ENCODE results near the gene MMP20.

The MMP20 gene

DNA sequence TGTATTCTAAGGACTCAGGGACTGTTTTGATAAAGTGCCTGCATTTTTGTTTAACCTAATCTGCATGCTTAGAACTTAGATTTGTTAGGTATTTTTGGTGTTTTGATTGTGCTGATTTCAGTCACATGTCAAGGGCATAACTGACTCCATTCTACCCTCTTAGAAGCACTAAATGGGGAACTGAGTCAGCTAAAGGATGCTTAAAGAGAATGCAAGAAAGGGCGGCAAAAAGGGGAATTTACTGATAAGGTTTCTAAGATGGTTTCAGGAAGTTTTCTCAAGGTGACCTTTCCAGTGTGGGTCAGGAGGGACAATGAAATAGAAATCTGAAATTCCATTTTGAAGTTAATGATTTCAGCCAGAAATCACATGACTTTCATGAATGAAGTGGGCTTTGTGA lies 43.0 kb downstream of the MMP20 start:
- Mint-ChIP-seq H3K4me1 (peaks cover 7% of the 10 kb centered on the region), H3K4me3 (no peak overlapping the region), H3K27me3 (no peaks in the 10 kb centered on the region), H3K36me3 (ENCODE audit: insufficient read depth) (no peaks in the 10 kb centered on the region), H3K27ac (ENCODE audit: low read depth) (no peak overlapping the region), H3K9me3 (no peaks in the 10 kb centered on the region)
- no peak for ATAC-seq (replicated peaks; ENCODE audit: extremely low read depth, poor library complexity, severe bottlenecking)
- no peak for DNase-seq (ENCODE audit: low spot score in 2 of 2)

DNA sequence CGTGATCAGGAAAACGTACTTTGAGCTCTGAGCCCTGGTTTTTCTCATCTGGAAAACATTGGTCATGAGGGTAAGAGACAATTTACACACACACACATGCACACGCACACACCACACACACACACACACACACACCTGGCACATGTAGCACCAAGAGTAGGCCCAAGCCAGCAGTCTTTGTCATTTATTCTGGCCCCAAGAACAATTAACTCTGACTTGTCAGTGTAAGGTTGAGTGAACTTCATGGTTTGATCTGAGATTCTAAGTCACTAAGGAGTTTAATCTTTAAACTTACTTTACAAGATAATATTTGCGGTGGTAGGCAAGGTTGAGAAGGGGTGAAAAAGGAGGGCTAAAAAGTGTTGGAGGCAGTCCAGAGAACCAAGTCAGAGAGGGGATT lies 44.1 kb downstream of the MMP20 start:
- DNase-seq (ENCODE audit: low spot score in 2 of 2) (no peak), ATAC-seq (replicated peaks; ENCODE audit: extremely low read depth, poor library complexity, severe bottlenecking) (no peak)
- Mint-ChIP-seq H3K36me3 (ENCODE audit: insufficient read depth) (no peaks in the 10 kb centered on the region), H3K27me3 (no peaks in the 10 kb centered on the region), H3K4me1 (peaks cover 15% of the 10 kb centered on the region), H3K9me3 (no peaks in the 10 kb centered on the region), H3K4me3 (no peak overlapping the region), H3K27ac (ENCODE audit: low read depth) (no peak overlapping the region)

- Mint-ChIP-seq H3K36me3 (ENCODE audit: insufficient read depth) (no peaks in the 10 kb centered on the region), H3K9me3 (no peaks in the 10 kb centered on the region), H3K27ac (ENCODE audit: low read depth) (no peak overlapping the region), H3K4me3 (no peak overlapping the region), H3K27me3 (no peaks in the 10 kb centered on the region), H3K4me1 (peaks cover 20% of the 10 kb centered on the region)
- ATAC-seq (replicated peaks; ENCODE audit: extremely low read depth, poor library complexity, severe bottlenecking) (no peak), DNase-seq (ENCODE audit: low spot score in 2 of 2) (no peak)
Measured at GRCh38 chr11:102580185-102580951, 44.8 kb downstream of the MMP20 start.

DNA sequence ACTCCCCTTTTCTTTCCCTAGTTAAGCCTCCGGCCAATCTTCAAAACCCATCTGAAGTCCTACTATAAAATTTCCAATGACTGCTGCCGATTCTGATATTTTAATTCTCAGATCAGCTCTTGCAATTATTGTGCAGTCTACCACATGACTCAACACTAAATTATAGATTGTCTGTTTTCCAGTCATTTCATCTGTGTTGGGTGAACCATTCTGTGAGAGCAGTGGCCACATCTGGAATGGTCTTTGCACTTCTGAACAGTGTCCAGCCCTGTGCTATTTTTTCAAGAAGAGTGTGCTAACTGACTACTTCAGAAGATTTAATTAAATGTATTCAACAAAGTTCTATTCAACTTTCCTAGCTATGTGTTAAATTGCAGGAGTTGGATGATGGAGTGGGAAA lies 47.4 kb downstream of the MMP20 start:
- Mint-ChIP-seq H3K4me1 (peaks cover 20% of the 10 kb centered on the region), H3K27ac (ENCODE audit: low read depth) (no peak overlapping the region), H3K36me3 (ENCODE audit: insufficient read depth) (no peaks in the 10 kb centered on the region), H3K9me3 (no peaks in the 10 kb centered on the region), H3K4me3 (no peak overlapping the region), H3K27me3 (no peaks in the 10 kb centered on the region)
- DNase-seq (ENCODE audit: low spot score in 2 of 2) (no peak), ATAC-seq (replicated peaks; ENCODE audit: extremely low read depth, poor library complexity, severe bottlenecking) (no peak)

DNA sequence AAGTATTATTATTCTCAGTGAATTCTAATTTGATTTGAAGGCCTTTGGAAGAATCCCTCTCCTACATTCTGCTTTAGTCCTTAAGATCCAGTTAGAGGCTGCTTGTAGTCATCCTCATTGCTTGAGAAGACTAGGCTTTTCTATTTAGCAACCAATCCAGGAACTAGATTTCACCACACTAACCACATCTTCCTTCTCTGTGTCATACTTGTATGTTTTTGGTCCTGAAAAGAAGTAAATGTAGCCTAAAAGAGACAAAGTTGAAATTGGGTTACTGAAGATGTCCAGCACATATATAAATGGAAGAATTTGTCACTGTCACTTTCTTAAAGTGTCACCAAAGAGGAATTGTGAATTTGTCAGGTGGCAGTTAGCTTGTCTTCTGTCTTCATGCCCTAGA lies 48.0 kb downstream of the MMP20 start:
- no peak overlapping the region for H3K27ac Mint-ChIP-seq (ENCODE audit: low read depth)
- H3K36me3 Mint-ChIP-seq (ENCODE audit: insufficient read depth), result no peaks in the 10 kb centered on the region
- DNase-seq (ENCODE audit: low spot score in 2 of 2) (no peak), ATAC-seq (replicated peaks; ENCODE audit: extremely low read depth, poor library complexity, severe bottlenecking) (no peak)
- no peaks in the 10 kb centered on the region for H3K27me3 Mint-ChIP-seq
- H3K9me3 Mint-ChIP-seq, result no peaks in the 10 kb centered on the region
- H3K4me3 Mint-ChIP-seq, result no peak overlapping the region
- peaks cover 20% of the 10 kb centered on the region for H3K4me1 Mint-ChIP-seq

DNA sequence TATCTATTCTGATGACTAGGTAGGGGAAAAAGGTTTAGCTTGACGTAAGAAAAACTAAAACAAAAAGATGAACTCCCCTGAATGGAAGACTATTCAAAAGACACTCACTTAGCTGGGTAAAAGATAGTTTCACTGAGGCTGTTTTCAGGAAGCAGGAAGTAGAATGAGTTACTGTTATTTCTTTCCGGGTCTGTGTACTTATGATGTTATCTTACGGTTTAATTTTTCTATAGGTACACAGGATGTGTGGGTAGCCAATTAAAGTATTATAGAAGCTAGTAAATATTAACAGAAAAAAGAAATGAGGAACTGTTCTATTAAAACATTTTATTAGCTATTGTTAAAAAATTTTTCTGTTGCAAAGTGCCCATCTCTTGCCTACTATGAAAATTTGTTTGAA lies 48.8 kb downstream of the MMP20 start:
- Mint-ChIP-seq H3K36me3 (ENCODE audit: insufficient read depth) (no peaks in the 10 kb centered on the region), H3K27ac (ENCODE audit: low read depth) (no peak overlapping the region), H3K4me1 (peaks cover 20% of the 10 kb centered on the region), H3K4me3 (no peak overlapping the region), H3K9me3 (no peaks in the 10 kb centered on the region), H3K27me3 (no peaks in the 10 kb centered on the region)
- DNase-seq (ENCODE audit: low spot score in 2 of 2), result no peak
- no peak for ATAC-seq (replicated peaks; ENCODE audit: extremely low read depth, poor library complexity, severe bottlenecking)

GRCh38 chr11:102575012-102575411 lies 50.1 kb downstream of the MMP20 start:
- Mint-ChIP-seq H3K36me3 (ENCODE audit: insufficient read depth) (no peaks in the 10 kb centered on the region), H3K27ac (ENCODE audit: low read depth) (no peak overlapping the region), H3K4me1 (peaks cover 20% of the 10 kb centered on the region), H3K9me3 (no peaks in the 10 kb centered on the region), H3K27me3 (no peaks in the 10 kb centered on the region), H3K4me3 (no peak overlapping the region)
- DNase-seq (ENCODE audit: low spot score in 2 of 2) (no peak), ATAC-seq (replicated peaks; ENCODE audit: extremely low read depth, poor library complexity, severe bottlenecking) (no peak)

- ATAC-seq (replicated peaks; ENCODE audit: extremely low read depth, poor library complexity, severe bottlenecking) (no peak), DNase-seq (ENCODE audit: low spot score in 2 of 2) (no peak)
- no peak overlapping the region for H3K4me3 Mint-ChIP-seq
- peaks cover 20% of the 10 kb centered on the region for H3K4me1 Mint-ChIP-seq
- no peaks in the 10 kb centered on the region for H3K36me3 Mint-ChIP-seq (ENCODE audit: insufficient read depth)
- H3K27me3 Mint-ChIP-seq, result no peaks in the 10 kb centered on the region
- H3K27ac Mint-ChIP-seq (ENCODE audit: low read depth), result no peak overlapping the region
- no peaks in the 10 kb centered on the region for H3K9me3 Mint-ChIP-seq
Measured at GRCh38 chr11:102573851-102574250, 51.3 kb downstream of the MMP20 start.

GRCh38 chr11:102572554-102573220 lies 52.4 kb downstream of the MMP20 start:
- no peak overlapping the region for H3K27ac Mint-ChIP-seq (ENCODE audit: low read depth)
- no peak overlapping the region for H3K4me3 Mint-ChIP-seq
- ATAC-seq (replicated peaks; ENCODE audit: extremely low read depth, poor library complexity, severe bottlenecking), result no peak
- H3K4me1 Mint-ChIP-seq, result peaks cover 19% of the 10 kb centered on the region
- H3K9me3 Mint-ChIP-seq, result peaks cover 7% of the 10 kb centered on the region
- DNase-seq (ENCODE audit: low spot score in 2 of 2), result no peak
- H3K36me3 Mint-ChIP-seq (ENCODE audit: insufficient read depth), result no peaks in the 10 kb centered on the region
- no peaks in the 10 kb centered on the region for H3K27me3 Mint-ChIP-seq

- no peaks in the 10 kb centered on the region for H3K27me3 Mint-ChIP-seq
Measured at GRCh38 chr11:102568851-102569250, 56.3 kb downstream of the MMP20 start.

DNA sequence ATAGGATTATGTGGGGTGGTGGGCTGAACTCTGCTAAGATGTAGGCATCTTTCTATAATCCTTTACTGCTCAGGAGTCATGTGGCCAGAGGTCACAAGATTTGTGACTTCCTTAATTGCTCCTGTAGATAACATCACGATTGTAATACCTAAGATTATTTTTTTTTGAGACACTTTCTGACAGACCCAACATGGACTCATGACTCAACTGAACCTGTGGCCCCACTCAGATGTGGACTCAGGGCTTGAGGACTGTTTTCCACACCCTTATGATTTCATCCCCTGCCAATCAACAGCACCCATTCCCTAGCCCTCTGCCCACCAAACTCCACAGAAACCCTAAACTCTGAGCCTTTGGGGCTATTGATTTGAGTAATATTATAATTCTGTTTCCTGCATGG lies 59.0 kb downstream of the MMP20 start:
- ATAC-seq (replicated peaks; ENCODE audit: extremely low read depth, poor library complexity, severe bottlenecking) (no peak), DNase-seq (ENCODE audit: low spot score in 2 of 2) (no peak)
- H3K27me3 Mint-ChIP-seq, result no peaks in the 10 kb centered on the region
- peaks cover 23% of the 10 kb centered on the region for H3K4me1 Mint-ChIP-seq
- peaks cover 5% of the 10 kb centered on the region for H3K36me3 Mint-ChIP-seq (ENCODE audit: insufficient read depth)
- no peak overlapping the region for H3K4me3 Mint-ChIP-seq
- H3K9me3 Mint-ChIP-seq, result peaks cover 9% of the 10 kb centered on the region
- no peak overlapping the region for H3K27ac Mint-ChIP-seq (ENCODE audit: low read depth)

More at GRCh38 chr11:102568851-102569250, 56.3 kb downstream of the MMP20 start:
- Mint-ChIP-seq H3K4me3 (no peak overlapping the region), H3K27ac (ENCODE audit: low read depth) (no peak overlapping the region), H3K36me3 (ENCODE audit: insufficient read depth) (peaks cover 3% of the 10 kb centered on the region), H3K9me3 (peaks cover 9% of the 10 kb centered on the region), H3K4me1 (peaks cover 2% of the 10 kb centered on the region)
- ATAC-seq (replicated peaks; ENCODE audit: extremely low read depth, poor library complexity, severe bottlenecking) (no peak), DNase-seq (ENCODE audit: low spot score in 2 of 2) (no peak)

DNA sequence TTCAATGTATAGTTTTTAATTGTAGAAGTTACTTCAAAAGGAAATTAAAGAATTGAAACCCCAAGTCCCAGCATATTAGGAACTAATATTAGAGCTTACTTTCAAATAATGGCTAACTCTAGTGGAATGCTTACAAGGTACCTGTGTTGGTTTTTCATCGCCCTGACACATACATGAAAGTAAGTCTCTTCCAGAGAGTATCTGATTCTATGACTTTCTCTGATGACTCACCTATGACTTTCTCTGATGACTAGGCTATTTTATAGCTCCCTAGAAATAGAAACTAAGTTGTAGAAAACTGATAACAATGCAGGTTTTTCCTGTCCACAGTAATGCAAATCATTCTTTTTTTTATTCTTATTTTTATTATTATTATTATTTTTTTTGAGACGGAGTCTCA lies 61.0 kb downstream of the MMP20 start:
- Mint-ChIP-seq H3K4me3 (no peak overlapping the region), H3K27ac (ENCODE audit: low read depth) (no peak overlapping the region), H3K9me3 (peaks cover 9% of the 10 kb centered on the region), H3K36me3 (ENCODE audit: insufficient read depth) (peaks cover 5% of the 10 kb centered on the region), H3K27me3 (no peaks in the 10 kb centered on the region), H3K4me1 (peaks cover 43% of the 10 kb centered on the region)
- DNase-seq (ENCODE audit: low spot score in 2 of 2) (no peak), ATAC-seq (replicated peaks; ENCODE audit: extremely low read depth, poor library complexity, severe bottlenecking) (no peak)

GRCh38 chr11:102561636-102562035 lies 63.5 kb downstream of the MMP20 start:
- Mint-ChIP-seq H3K27ac (ENCODE audit: low read depth) (peak overlapping the region; percentile 54), H3K4me3 (peak overlapping the region; percentile 42), H3K27me3 (no peaks in the 10 kb centered on the region), H3K4me1 (peaks cover 46% of the 10 kb centered on the region), H3K36me3 (ENCODE audit: insufficient read depth) (peaks cover 3% of the 10 kb centered on the region), H3K9me3 (no peaks in the 10 kb centered on the region)
- no peak for DNase-seq (ENCODE audit: low spot score in 2 of 2)
- no peak for ATAC-seq (replicated peaks; ENCODE audit: extremely low read depth, poor library complexity, severe bottlenecking)

All from central memory CD8-positive, alpha-beta T cell (primary cell).